ENCODE measurements around the gene SPTSSA. TPM values are rescaled to one million over a fixed set of nuclear protein-coding genes. Genes with fewer than 3 reads are reported as not detected.

Gene SPTSSA
- total and polyA plus RNA-seq, 12 donors = 20.6 to 205 (median 55.3) TPM

- H3K27me3 ChIP-seq = no peaks in the 10 kb centered on the region
- no peaks in the 10 kb centered on the region for H3K36me3 ChIP-seq (replicated peaks in 1 of 2)
- no peaks in the 10 kb centered on the region for H3K9me3 ChIP-seq (replicated peaks in 1 of 3)
- peak; percentile 79 to 95 (median 94) for DNase-seq
- TF ChIP-seq POLR2A (IDR thresholded peaks at IDR 0.05) (peak; percentile 29 to 79), CTCF (IDR thresholded peaks at IDR 0.05) (no peak)
- no peak overlapping the region for H3K4me3 ChIP-seq
- intact Hi-C loops (cut with DNase I) = loop anchor here (10.0 kb wide), 1 partner anchor 132 kb away; no protein-coding TSS in a partner anchor
- H3K4me1 ChIP-seq (replicated peaks in 1 of 2) = peaks cover 13 to 16% of the 10 kb centered on the region in 2 donors
- H3K27ac ChIP-seq = peak overlapping the region; percentile 57 to 90 (median 82)
- 35 to 55% (median 38%) methylated on average over 14 of the region's 14 CpGs for WGBS, 4 donors
Measured at GRCh38 chr14:34496679-34497513, 34.9 kb upstream of the SPTSSA start.

- Histone ChIP-seq H3K27me3 (no peaks in the 10 kb centered on the region), H3K4me3 (no peak overlapping the region), H3K36me3 (replicated peaks in 1 of 2) (no peaks in the 10 kb centered on the region), H3K4me1 (replicated peaks in 1 of 2) (peaks cover 13 to 16% of the 10 kb centered on the region in 2 donors), H3K27ac (peak overlapping the region; percentile 44 to 90 (median 82)), H3K9me3 (replicated peaks in 1 of 3) (no peaks in the 10 kb centered on the region)
- 91 to 95% (median 95%) methylated on average over 11 of the region's 11 CpGs for WGBS, 4 donors
- peak in 2 of 7 donors; percentile 23 to 30 for DNase-seq
- TF ChIP-seq CTCF (IDR thresholded peaks at IDR 0.05) (no peak), POLR2A (IDR thresholded peaks at IDR 0.05) (no peak)
- intact Hi-C loops (cut with DNase I) = loop anchor here (10.0 kb wide), 1 partner anchor 131 kb away; no protein-coding TSS in a partner anchor
Measured at GRCh38 chr14:34496007-34496678, 34.1 kb upstream of the SPTSSA start.

GRCh38 chr14:34489324-34489723, 27.3 kb upstream of the SPTSSA start:
- intact Hi-C loops (cut with DNase I) = no loop called here
- Histone ChIP-seq H3K27ac (peak overlapping the region in 2 of 5 donors; percentile 9 to 65), H3K4me3 (no peak overlapping the region), H3K4me1 (replicated peaks in 1 of 2) (no peaks in the 10 kb centered on the region), H3K9me3 (replicated peaks in 1 of 3) (no peaks in the 10 kb centered on the region), H3K36me3 (replicated peaks in 1 of 2) (no peaks in the 10 kb centered on the region), H3K27me3 (no peaks in the 10 kb centered on the region)
- DNase-seq = no peak
- TF ChIP-seq POLR2A (IDR thresholded peaks at IDR 0.05) (no peak), CTCF (IDR thresholded peaks at IDR 0.05) (no peak)
- 13 to 44% (median 19%) methylated on average over 1 of the region's 1 CpG for WGBS, 4 donors

GRCh38 chr14:34488528-34488927, 26.5 kb upstream of the SPTSSA start:
- H3K36me3 ChIP-seq (replicated peaks in 1 of 2) = no peaks in the 10 kb centered on the region
- no peak overlapping the region for H3K4me3 ChIP-seq
- no peaks in the 10 kb centered on the region for H3K4me1 ChIP-seq (replicated peaks in 1 of 2)
- intact Hi-C loops (cut with DNase I) = no loop called here
- WGBS, 4 donors = 96 to 98% (median 96%) methylated on average over 7 of the region's 7 CpGs
- H3K27ac ChIP-seq = no peak overlapping the region
- H3K27me3 ChIP-seq = no peaks in the 10 kb centered on the region
- TF ChIP-seq CTCF (IDR thresholded peaks at IDR 0.05) (no peak), POLR2A (IDR thresholded peaks at IDR 0.05) (no peak)
- no peaks in the 10 kb centered on the region for H3K9me3 ChIP-seq (replicated peaks in 1 of 3)
- no peak for DNase-seq
